GM19099 (cell line): ENCODE results near the gene TSPAN9.

ENCODE experiments used
- POLR2A ChIP-seq: IDR thresholded peaks from 3 replicates; pipeline ENCODE4 v1.6.1; 2011; ENCODE audit warnings: low read depth; ENCODE audit not compliant: insufficient read length; ENCODE audit errors: extremely low read depth

TSPAN9 gene

GRCh38 chr12:3195859-3196483 lies 118.8 kb downstream of the TSPAN9 start:
- TF ChIP-seq POLR2A: no peak

GRCh38 chr12:3196488-3196887 lies 119.3 kb downstream of the TSPAN9 start:
- no peak for TF ChIP-seq POLR2A

- TF ChIP-seq POLR2A: no peak
Measured at GRCh38 chr12:3197131-3197818, 120.1 kb downstream of the TSPAN9 start.

- TF ChIP-seq POLR2A: no peak
Measured at GRCh38 chr12:3199551-3200031, 122.4 kb downstream of the TSPAN9 start.

- no peak for TF ChIP-seq POLR2A
Measured at GRCh38 chr12:3200032-3200617, 122.9 kb downstream of the TSPAN9 start.

GRCh38 chr12:3200814-3201233 lies 123.6 kb downstream of the TSPAN9 start:
- no peak for TF ChIP-seq POLR2A

- TF ChIP-seq POLR2A: no peak
Measured at GRCh38 chr12:3201339-3202051, 124.3 kb downstream of the TSPAN9 start.

- TF ChIP-seq POLR2A: no peak
Measured at GRCh38 chr12:3202096-3202495, 124.9 kb downstream of the TSPAN9 start.

- no peak for TF ChIP-seq POLR2A
Measured at GRCh38 chr12:3202734-3203446, 125.7 kb downstream of the TSPAN9 start.

GRCh38 chr12:3203713-3204112 lies 126.5 kb downstream of the TSPAN9 start:
- no peak for TF ChIP-seq POLR2A

GRCh38 chr12:3204143-3204542 lies 127.0 kb downstream of the TSPAN9 start:
- TF ChIP-seq POLR2A: no peak

- TF ChIP-seq POLR2A: no peak
Measured at GRCh38 chr12:3204730-3205531, 127.8 kb downstream of the TSPAN9 start.

- TF ChIP-seq POLR2A: no peak
Measured at GRCh38 chr12:3205742-3206519, 128.8 kb downstream of the TSPAN9 start.

GRCh38 chr12:3206536-3207072 lies 129.4 kb downstream of the TSPAN9 start:
- no peak for TF ChIP-seq POLR2A

- no peak for TF ChIP-seq POLR2A
Measured at GRCh38 chr12:3207175-3207574, 130.0 kb downstream of the TSPAN9 start.
